WTC11 (cell line): ENCODE results near the gene TAS2R13.

Experiments used
- CREM ChIP-seq: sonication (generic); formaldehyde crosslinking; IDR thresholded peaks from 2 replicates; pipeline ENCODE4 v1.8.1; 2022; ENCODE audit warnings: mild to moderate bottlenecking, missing genetic modification reagents, moderate library complexity
- E2F5 ChIP-seq: sonication (generic); formaldehyde crosslinking; IDR thresholded peaks from 2 replicates; pipeline ENCODE4 v1.8.1; 2022; ENCODE audit warnings: mild to moderate bottlenecking, moderate library complexity, missing genetic modification reagents
- ELF4 ChIP-seq: sonication (generic); formaldehyde crosslinking; IDR thresholded peaks from 2 replicates; pipeline ENCODE4 v1.8.1; 2022; ENCODE audit warnings: low read depth, mild to moderate bottlenecking, moderate library complexity, missing genetic modification reagents
- ESRRA ChIP-seq: sonication (generic); formaldehyde crosslinking; IDR thresholded peaks from 2 replicates; pipeline ENCODE4 v1.8.1; 2022; ENCODE audit warnings: mild to moderate bottlenecking, missing genetic modification reagents, borderline replicate concordance
- GRHL2 ChIP-seq: fragments of 250-450 bp; sonication (Bioruptor Pico); IDR thresholded peaks from 2 replicates; pipeline ENCODE4 v1.8.0; 2022; ENCODE audit warnings: mild to moderate bottlenecking, moderate library complexity; ENCODE audit not compliant: insufficient replicate concordance, severe bottlenecking
- MXD4 ChIP-seq: fragments of 250-450 bp; sonication (Bioruptor Pico); IDR thresholded peaks from 2 replicates; pipeline ENCODE4 v1.8.0; 2021; ENCODE audit warnings: mild to moderate bottlenecking, moderate library complexity, borderline replicate concordance
- NFYB ChIP-seq: sonication (generic); formaldehyde crosslinking; conservative IDR thresholded peaks from 2 replicates; pipeline ENCODE4 v1.8.0; 2022; ENCODE audit warnings: low read depth, missing genetic modification reagents
- NR1H2 ChIP-seq: sonication (generic); formaldehyde crosslinking; IDR thresholded peaks from 2 replicates; pipeline ENCODE4 v1.9.0; 2021; ENCODE audit warnings: mild to moderate bottlenecking, moderate library complexity, missing genetic modification reagents
- NR3C1 ChIP-seq: sonication (generic); formaldehyde crosslinking; conservative IDR thresholded peaks from 2 replicates; pipeline ENCODE4 v1.8.1; 2023; ENCODE audit warnings: low read depth, mild to moderate bottlenecking, missing genetic modification reagents
- RELA ChIP-seq: sonication (generic); formaldehyde crosslinking; IDR thresholded peaks from 2 replicates; pipeline ENCODE4 v1.8.1; 2022; ENCODE audit warnings: missing genetic modification reagents, mild to moderate bottlenecking, borderline replicate concordance
- ZBTB21 ChIP-seq: sonication (generic); formaldehyde crosslinking; IDR thresholded peaks from 2 replicates; pipeline ENCODE4 v1.8.1; 2023; ENCODE audit warnings: mild to moderate bottlenecking, missing genetic modification reagents, borderline replicate concordance
- TF ChIP-seq, protein P1 (sequence below): fragments of 200-600 bp; IDR thresholded peaks from 2 replicates; pipeline ENCODE4 v1.8.0; 2022; ENCODE audit warnings: antibody characterized with exemption
- TF ChIP-seq, protein P2 (sequence below): sonication (generic); formaldehyde crosslinking; IDR thresholded peaks from 2 replicates; pipeline ENCODE4 v1.8.0; 2022; ENCODE audit warnings: missing genetic modification reagents

DNA sequence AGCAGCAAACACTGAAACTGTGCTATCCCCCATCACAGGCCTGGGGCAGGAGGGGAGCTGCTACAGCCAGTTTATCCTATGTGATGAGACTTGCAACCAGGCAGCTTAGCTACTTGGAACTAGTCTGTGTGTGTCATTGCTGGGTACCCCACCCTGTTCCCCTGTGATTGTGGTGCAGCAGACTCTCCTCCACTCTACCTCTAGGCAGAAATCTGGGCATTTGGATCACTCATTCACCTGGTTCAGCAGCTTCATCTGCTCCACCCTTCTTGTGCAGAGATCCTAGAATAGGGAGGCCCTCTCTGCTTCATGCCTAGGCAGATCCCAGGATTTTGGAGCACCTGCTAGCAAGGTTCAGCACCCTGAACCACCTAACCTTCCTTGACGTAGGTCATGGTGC lies 8.8 kb downstream of the TAS2R13 start:
- TF ChIP-seq ESRRA = no peak
- TF ChIP-seq CREM (CRISPR knock-in tag) = no peak
- TF ChIP-seq, protein P1, sequence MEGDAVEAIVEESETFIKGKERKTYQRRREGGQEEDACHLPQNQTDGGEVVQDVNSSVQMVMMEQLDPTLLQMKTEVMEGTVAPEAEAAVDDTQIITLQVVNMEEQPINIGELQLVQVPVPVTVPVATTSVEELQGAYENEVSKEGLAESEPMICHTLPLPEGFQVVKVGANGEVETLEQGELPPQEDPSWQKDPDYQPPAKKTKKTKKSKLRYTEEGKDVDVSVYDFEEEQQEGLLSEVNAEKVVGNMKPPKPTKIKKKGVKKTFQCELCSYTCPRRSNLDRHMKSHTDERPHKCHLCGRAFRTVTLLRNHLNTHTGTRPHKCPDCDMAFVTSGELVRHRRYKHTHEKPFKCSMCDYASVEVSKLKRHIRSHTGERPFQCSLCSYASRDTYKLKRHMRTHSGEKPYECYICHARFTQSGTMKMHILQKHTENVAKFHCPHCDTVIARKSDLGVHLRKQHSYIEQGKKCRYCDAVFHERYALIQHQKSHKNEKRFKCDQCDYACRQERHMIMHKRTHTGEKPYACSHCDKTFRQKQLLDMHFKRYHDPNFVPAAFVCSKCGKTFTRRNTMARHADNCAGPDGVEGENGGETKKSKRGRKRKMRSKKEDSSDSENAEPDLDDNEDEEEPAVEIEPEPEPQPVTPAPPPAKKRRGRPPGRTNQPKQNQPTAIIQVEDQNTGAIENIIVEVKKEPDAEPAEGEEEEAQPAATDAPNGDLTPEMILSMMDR = no peak
- no peak for TF ChIP-seq RELA (CRISPR knock-in tag)
- no peak for TF ChIP-seq NR1H2 (CRISPR knock-in tag)
- TF ChIP-seq ELF4 = no peak
- TF ChIP-seq E2F5 (CRISPR knock-in tag) = no peak
- TF ChIP-seq, protein P2, sequence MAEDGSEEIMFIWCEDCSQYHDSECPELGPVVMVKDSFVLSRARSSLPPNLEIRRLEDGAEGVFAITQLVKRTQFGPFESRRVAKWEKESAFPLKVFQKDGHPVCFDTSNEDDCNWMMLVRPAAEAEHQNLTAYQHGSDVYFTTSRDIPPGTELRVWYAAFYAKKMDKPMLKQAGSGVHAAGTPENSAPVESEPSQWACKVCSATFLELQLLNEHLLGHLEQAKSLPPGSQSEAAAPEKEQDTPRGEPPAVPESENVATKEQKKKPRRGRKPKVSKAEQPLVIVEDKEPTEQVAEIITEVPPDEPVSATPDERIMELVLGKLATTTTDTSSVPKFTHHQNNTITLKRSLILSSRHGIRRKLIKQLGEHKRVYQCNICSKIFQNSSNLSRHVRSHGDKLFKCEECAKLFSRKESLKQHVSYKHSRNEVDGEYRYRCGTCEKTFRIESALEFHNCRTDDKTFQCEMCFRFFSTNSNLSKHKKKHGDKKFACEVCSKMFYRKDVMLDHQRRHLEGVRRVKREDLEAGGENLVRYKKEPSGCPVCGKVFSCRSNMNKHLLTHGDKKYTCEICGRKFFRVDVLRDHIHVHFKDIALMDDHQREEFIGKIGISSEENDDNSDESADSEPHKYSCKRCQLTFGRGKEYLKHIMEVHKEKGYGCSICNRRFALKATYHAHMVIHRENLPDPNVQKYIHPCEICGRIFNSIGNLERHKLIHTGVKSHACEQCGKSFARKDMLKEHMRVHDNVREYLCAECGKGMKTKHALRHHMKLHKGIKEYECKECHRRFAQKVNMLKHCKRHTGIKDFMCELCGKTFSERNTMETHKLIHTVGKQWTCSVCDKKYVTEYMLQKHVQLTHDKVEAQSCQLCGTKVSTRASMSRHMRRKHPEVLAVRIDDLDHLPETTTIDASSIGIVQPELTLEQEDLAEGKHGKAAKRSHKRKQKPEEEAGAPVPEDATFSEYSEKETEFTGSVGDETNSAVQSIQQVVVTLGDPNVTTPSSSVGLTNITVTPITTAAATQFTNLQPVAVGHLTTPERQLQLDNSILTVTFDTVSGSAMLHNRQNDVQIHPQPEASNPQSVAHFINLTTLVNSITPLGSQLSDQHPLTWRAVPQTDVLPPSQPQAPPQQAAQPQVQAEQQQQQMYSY (CRISPR knock-in tag) = no peak
- no peak for TF ChIP-seq MXD4
- TF ChIP-seq NFYB (CRISPR knock-in tag) = no peak
- TF ChIP-seq NR3C1 (CRISPR knock-in tag) = no peak
- no peak for TF ChIP-seq GRHL2 (CRISPR knock-in tag)
- TF ChIP-seq ZBTB21 (CRISPR knock-in tag) = no peak
